GM21367 (cell line): ENCODE data around the gene FPR1.

ENCODE experiments used
- ATAC-seq: cut with Tn5 transposase; IDR thresholded peaks from one replicate; pipeline ENCODE4 v1.9.1; 2021; ENCODE audit not compliant: unreplicated experiment

Gene FPR1

DNA sequence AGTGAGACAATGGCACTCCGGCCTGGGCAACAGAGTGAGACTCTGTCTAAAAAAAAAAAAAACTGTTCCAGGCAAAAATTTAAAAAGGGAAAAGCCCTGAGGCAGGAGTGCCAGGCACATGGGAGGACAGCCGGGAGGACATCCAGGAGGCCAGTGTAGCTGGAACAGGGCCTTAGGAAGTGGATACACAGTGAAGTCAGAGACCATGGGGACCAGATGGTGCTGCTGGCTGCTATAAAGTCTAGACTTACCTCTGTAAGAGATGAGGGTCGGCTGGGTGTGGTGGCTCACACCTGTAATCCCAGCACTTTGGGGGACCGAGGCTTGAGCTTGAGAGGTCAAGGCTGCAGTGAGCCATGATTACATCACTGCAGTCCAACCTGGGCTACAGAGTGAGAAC is 42.9 kb downstream of the FPR1 start:
- no peak for ATAC-seq

DNA sequence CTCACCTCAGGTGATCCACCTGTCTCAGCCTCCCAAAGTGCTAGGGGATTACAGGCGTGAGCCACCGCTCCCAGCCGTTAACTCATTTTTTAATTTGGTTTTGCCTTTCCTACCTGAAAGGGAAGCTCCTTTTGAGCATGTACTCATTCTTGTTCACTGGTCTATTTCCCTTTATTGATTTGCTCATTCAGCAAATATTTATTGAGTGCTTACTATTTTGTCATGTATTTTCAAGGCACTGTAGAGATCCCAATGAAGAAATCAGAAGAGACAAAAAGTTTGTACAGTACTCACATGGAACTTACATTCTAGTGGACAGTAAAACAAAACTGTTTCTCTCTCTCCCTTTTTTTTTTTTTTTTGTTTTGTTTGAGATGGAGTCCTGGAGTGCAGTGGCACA is 44.8 kb downstream of the FPR1 start:
- ATAC-seq: no peak

DNA sequence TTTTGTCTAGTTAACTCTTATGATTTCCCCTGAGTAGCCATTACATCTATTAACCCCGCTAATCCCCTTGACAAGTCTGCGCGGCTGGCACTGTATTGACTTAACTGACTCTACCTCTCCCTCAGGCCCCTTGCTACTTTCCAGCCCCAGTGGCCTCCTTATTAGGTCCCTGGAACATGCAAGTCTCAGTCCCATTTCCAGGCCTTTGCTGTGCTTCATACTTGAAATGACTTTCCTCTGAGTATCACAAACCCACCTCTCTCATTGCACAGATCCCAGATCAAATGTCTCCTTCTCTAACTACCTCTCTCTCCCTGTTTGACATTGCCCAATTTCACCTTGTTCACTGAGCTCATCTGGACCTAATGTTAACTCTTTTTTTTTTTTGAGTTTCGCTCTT is 45.4 kb downstream of the FPR1 start:
- no peak for ATAC-seq

DNA sequence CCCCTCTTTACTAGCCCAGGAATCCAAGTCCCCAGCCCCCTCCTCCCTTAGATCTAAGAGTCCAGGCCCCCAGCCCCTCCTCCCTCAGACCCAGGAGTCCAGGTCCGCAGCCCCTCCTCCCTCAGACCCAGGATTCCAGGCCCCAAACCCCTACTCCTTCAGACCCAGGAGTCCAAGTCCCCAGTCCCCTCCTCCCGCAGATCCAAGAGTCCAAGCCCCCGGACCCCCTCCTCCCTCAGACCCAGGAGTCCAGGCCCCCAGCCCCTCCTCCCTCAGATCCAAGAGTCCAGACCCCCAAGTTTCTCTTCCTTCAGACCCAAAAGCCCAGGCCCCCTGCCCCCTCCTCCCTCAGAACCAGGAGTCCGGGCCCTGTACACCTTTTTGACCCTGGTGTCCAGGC is 47.1 kb downstream of the FPR1 start:
- ATAC-seq: no peak

DNA sequence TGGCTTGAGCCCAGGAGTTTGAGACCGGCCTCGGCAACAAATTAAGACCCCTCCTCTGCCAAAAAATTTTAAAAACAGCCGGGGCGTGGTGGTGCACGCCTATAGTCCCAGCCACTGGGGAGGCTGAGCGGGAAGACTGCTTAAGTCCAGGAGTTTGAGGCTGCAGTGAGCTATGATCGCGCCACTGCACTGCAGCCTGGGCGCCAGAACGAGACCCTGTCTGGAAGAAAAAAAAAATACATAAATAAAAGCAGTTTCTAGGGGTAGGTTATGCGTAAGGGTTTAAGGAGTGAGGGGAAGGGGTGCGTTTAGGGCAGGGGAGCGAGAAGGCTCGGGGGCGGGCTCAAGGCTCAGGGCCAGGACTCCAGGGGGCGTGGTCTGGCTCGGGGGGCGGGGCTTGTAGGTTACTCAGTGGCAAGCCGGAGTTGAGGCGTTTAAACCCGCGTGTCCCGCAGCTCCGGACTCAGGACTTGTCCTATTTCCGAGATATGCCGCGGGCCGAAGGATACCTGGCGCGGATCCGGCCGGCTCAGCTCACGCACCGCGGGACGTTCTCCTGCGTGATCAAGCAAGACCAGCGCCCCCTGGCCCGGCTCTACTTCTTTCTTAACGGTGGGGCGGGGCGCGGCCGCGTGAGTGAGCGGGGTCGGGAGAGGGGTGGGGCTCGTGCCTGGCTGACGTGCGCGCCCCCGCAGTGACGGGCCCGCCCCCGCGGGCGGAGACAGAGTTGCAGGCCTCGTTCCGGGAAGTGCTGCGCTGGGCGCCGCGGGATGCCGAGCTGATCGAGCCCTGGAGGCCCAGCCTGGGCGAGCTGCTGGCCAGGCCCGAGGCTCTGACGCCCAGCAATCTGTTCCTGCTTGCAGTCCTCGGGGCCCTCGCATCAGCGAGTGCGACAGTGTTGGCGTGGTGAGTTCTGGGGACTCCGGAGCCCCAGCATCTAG is 47.8 kb downstream of the FPR1 start:
- peak; percentile 77 for ATAC-seq

DNA sequence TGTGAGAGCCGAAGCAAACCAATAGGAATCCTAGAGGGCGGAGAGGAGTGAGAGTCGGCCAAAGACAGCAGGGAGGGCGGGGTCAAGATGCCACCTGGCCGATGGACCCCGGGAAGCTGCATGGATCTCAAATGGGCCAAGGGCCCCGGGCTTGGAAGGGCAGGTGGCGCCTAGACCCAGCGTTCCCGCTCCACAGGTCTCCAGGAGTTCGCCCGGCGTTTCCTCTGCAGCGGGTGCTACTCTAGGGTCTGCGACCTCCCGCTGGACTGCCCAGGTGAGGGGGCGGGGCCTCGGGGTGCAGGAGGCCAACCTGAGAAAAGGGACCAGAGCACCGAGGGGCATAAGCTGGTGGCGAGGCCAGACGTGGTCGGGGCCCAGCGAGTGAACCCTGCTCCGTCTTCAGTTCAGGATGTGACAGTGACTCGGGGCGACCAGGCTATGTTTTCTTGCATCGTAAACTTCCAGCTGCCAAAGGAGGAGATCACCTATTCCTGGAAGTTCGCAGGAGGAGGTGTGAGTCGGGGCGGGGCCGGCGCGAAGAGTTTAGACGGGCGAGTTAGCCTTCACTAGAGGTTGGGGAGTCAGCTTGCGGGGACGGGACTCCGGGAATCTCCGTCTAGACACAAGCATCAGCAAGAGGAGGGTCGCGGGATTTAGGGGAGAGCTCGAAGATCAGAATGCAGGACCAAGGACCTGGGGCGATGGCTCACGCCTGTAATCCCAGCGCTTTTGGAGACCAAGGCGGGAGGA is 48.7 kb downstream of the FPR1 start:
- no peak for ATAC-seq

DNA sequence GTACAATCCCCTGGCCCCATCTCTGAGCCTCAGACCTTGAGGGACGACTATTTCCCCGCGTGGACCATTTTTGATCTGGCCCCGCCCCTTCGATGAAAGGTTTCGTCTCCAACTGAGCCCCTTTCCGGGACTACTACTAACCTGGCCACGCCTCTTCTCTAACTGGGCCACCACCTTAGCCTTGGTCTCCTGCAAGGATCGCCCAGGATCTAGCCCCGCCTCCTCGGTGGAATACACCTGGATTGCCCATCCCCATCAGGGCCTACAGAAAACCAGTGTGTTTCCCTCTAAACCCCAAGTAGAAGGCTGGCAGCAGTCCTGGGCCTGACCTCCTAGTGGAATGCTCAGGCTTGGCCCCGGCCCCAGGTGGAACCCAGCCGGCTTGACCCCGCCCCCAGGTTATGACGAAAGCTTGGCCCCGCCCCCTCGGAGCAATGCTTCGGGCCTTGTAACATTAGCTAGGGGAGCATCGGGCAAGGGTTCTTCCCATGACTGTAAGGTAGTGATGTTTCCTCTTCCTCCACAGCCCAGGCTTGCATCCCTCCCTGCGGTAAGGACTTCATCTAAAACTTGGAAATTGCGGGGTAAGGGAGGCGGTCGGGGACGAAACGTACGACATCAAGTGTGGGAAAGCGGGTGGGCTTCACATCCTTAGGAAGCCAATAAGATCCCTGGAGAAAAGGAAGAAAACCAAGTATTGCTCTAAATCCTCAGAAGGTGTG is 49.4 kb downstream of the FPR1 start:
- no peak for ATAC-seq

DNA sequence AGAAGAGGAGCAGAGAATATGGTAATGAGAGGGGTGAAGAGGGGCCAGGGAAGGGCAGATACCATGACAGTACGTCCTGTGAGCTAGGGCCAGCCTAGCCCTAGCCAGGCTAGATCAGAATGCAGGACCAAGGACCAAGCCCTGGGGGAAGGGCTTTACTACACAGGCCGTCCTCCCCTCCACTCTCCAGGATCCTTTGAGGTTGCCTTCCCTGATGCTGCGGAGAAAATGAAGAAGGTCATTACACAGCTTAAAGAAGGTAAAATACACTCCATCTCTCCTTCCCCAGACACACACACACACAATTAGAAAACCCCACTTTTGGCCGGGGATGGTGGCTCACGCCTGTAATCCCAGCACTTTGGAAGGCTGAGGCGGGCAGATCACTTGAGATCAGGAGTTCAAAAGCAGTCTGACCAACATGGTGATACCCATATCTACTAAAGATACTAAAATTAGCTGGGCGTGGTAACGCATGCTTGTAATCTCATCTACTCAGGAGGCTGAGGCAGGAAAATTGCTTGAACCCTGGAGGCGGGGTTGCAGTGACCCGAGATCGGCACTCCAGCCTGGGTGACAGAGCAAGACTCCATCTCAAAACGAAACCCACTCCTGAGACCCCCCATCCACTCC is 50.1 kb downstream of the FPR1 start:
- ATAC-seq: no peak

DNA sequence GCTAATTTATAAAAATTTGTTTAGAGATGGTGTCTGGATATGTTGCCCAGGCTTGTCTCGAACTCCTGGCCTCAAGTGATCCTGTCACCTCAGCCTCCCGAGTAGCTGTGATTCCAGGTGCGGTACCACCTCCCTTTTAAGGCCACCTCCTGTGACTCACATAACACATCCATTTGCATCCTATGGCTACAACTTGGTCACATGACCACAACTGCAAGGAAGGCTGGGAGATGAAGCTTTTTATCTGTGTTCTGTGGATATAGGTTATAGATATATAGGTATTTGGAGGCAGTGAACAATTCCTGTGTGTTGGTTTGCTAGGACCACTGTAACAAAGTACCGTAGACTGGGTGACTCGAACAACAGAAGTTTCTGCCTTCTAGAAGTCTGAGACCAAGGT is 52.5 kb downstream of the FPR1 start:
- ATAC-seq: no peak

DNA sequence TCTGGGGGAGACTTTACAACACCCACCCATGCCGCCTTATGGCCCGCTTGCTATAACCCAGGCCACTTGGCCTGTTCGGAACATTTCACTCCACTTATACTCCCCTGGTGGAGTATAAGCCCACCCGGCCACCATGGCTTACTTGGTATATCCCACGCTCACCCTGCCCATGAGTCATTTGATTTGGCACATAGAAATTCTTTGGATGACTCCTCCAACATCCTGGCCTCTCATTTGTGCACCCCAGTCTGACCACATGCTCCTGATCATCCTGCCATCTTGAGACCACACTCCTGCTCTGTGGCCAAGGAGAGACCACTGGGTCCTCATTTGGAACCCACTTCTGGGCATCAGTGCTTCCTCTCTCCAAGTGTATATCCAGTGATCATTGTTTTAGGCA is 53.4 kb downstream of the FPR1 start:
- ATAC-seq: no peak

DNA sequence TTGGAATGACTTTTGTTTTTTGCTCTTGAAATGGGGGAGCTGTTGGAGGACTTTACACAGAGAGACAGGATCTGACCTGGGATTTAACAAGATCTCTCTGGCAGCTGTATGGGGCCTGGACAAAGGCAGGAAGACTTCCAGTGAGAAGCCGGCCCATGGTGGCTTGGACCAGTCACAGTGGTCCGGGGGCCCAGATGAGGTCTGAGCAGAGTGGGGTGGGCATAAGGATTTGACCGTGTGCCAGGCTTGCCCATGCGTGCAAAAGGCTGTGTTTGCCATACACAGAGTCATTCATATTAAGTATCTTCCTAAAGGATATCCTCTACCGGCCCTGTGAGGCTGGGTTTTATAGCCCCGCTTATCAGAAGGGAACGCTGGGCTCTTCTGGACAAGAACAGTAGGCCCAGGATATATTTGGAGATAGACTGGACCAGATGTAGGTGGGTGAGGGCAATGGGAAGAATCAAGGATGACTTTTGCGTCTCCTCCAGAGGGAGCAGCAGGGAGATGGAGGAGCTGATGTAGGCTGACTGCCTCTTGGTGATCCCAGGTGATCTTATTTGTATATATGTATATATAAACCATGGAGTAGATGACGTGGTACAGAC is 54.4 kb downstream of the FPR1 start:
- no peak for ATAC-seq

DNA sequence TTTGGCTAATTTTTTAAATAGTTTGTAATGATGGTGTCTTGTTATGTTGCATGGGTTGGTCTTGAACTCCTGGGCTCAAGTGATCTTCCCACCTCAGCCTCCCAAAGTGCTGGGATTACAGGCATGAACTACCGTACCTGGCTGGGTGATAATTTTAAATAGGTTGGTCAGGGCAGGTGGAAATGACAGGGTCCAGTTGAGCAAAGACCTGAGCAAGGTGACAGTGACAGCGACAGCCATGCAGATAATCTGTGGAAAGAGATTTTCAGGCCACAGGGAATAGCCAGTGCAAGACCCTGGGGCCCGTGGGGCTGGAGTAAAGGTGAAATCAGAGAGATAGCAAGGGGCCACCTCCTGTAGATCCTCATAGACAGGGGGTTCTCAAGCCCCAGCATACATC is 55.1 kb downstream of the FPR1 start:
- no peak for ATAC-seq
